GM23248 (cell line): ENCODE results near the gene POMGNT1. TPM values are rescaled to one million over a fixed set of nuclear protein-coding genes. Genes with fewer than 3 reads are reported as not detected.

Source experiments
- DNase-seq: peaks from one replicate; pipeline ENCODE4 v3.0.0-alpha.2; 2015
- H2AFZ ChIP-seq: fragments of 200-600 bp; sonication (generic); 2 replicates; pipeline ENCODE4 v1.6.1; 2016; ENCODE audit warnings: antibody characterized with exemption
- H3F3A ChIP-seq: fragments of 200-600 bp; sonication (generic); 2 replicates; pipeline ENCODE4 v1.6.1; 2016; ENCODE audit warnings: mild to moderate bottlenecking, antibody characterized with exemption, mixed run types; ENCODE audit not compliant: insufficient read depth
- H3K27ac ChIP-seq: fragments of 200-600 bp; sonication (generic); 2 replicates; pipeline ENCODE4 v1.5.1; 2016; ENCODE audit warnings: mild to moderate bottlenecking
- H3K27me3 ChIP-seq: fragments of 200-600 bp; sonication (generic); replicated peaks from 2 replicates; pipeline ENCODE4 v1.6.1; 2016; ENCODE audit warnings: mild to moderate bottlenecking; ENCODE audit not compliant: insufficient read depth
- H3K36me3 ChIP-seq: fragments of 200-600 bp; sonication (generic); 2 replicates; pipeline ENCODE4 v1.6.1; 2016; ENCODE audit warnings: low read depth, mild to moderate bottlenecking
- H3K4me1 ChIP-seq: fragments of 200-600 bp; sonication (generic); 2 replicates; pipeline ENCODE4 v1.6.1; 2016; ENCODE audit warnings: mild to moderate bottlenecking; ENCODE audit not compliant: insufficient read depth
- H3K4me2 ChIP-seq: fragments of 200-600 bp; sonication (generic); one replicate; pipeline ENCODE4 v1.6.1; 2016; ENCODE audit warnings: mild to moderate bottlenecking; ENCODE audit not compliant: unreplicated experiment
- H3K4me3 ChIP-seq: fragments of 200-600 bp; sonication (generic); 2 replicates; pipeline ENCODE4 v1.5.1; 2016; ENCODE audit warnings: mild to moderate bottlenecking
- H3K79me2 ChIP-seq: fragments of 200-600 bp; sonication (generic); 2 replicates; pipeline ENCODE4 v1.6.1; 2016; ENCODE audit warnings: mild to moderate bottlenecking; ENCODE audit not compliant: insufficient read depth
- H3K9ac ChIP-seq: fragments of 200-600 bp; sonication (generic); 2 replicates; pipeline ENCODE4 v1.6.1; 2016; ENCODE audit warnings: mild to moderate bottlenecking
- H3K9me2 ChIP-seq: fragments of 200-600 bp; sonication (generic); 2 replicates; pipeline ENCODE4 v1.6.1; 2016; ENCODE audit warnings: mixed run types, mild to moderate bottlenecking, moderate library complexity; ENCODE audit not compliant: insufficient read depth
- H3K9me3 ChIP-seq: fragments of 200-600 bp; sonication (generic); one replicate; pipeline ENCODE4 v1.6.1; 2017; ENCODE audit warnings: low read depth
- H4K20me1 ChIP-seq: fragments of 200-600 bp; sonication (generic); 2 replicates; pipeline ENCODE4 v1.6.0; 2016; ENCODE audit not compliant: insufficient read depth
- EZH2 ChIP-seq: fragments of 200-600 bp; sonication (generic); IDR thresholded peaks from 2 replicates; pipeline ENCODE4 v1.6.1; 2018; ENCODE audit warnings: antibody characterized with exemption, mild to moderate bottlenecking; ENCODE audit not compliant: insufficient read depth, poor library complexity, severe bottlenecking
- EZH2phosphoT487 ChIP-seq: fragments of 200-600 bp; sonication (generic); IDR thresholded peaks from 2 replicates; pipeline ENCODE4 v1.6.1; 2018; ENCODE audit warnings: antibody characterized with exemption, moderate library complexity, mild to moderate bottlenecking, low read depth; ENCODE audit not compliant: insufficient read depth
- WGBS, 2 experiments: methylation state at CpG; one replicate each; pipeline ENCODE4 v1.1.6; 2015 to 2017; ENCODE audit warnings: low lambda C conversion rate in 2 of 2, low coverage in 1 of 2; ENCODE audit errors: missing lambda C conversion rate in 2 of 2; 5-methylcytosine and 5-hydroxymethylcytosine counted together
- in situ Hi-C: fragments of 300-500 bp; cut with MboI; formaldehyde crosslinking; loops from 2 replicates; pipeline ENCODE4 v1.15.0; 2020
- polyA plus RNA-seq: library from polyadenylated mRNA; unstranded; fragments of >200 nt; fragmentation: Nextera tagmentation; extraction: Ambion mirVana; gene quantifications from 2 replicates; pipeline ENCODE4 v1.2.1, GENCODE V29; 2016
- total RNA-seq: library from RNA; depleted of rRNA; stranded (reverse); fragments of >200 nt; shearing (Covaris generic); gene quantifications from 2 replicates; pipeline ENCODE4 v1.2.3, GENCODE V29; 2014

The POMGNT1 gene
- total and polyA plus RNA-seq, 2 experiments from 2014 or later, result 57.6 to 79.1 TPM

DNA sequence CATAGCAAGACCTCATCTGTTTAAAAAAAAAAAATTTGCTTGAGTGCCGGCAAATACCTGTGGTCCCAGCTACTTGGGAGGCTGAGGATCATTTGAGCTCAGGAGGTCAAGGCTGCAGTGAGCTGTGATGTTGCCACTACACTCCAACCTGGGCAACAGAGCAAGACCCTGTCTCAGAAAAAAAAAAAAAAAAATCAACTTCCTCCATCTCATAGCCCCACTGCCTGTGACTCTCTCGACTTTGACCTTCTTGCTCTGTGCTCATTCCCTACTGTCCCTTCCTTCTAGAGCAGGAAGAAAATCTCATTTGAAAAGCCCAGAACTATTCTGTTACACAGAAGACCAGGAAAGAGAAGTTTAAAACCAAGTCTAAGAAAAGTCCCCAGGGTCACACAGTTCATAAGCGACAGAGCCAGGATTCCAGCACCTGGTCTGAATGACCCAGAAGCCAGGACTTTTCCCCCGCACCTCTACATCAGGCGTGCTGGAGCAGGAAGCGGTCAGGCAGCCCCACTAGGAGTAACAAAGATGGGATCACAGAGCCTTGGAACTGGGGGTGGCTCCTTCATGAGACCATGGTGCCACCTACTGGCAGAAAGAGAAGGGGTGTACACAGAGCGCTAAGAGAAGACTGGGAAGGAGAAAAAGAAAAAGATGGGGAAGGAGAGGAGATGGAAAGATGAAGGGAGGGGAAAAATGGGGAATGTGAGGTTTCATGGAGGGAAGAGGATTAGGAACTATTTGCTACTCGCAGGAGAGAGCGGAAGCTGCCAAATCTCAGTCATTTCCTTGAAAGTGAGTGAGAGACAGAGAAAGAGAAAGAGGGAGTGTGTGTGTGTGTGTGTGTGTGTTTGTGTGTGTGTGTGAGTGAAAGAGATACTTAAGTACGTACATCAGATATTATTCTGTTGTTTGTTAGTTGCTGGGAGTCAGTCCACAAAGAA is 18.8 kb downstream of the POMGNT1 start:
- Histone ChIP-seq H3K36me3 (no peaks in the 10 kb centered on the region), H3K9me3 (no peaks in the 10 kb centered on the region), H3K4me2 (peak overlapping the region; percentile 60), H4K20me1 (no peaks in the 10 kb centered on the region), H3K4me1 (peaks cover 39% of the 10 kb centered on the region), H3K4me3 (no peak overlapping the region), H3K27ac (no peak overlapping the region), H3K9me2 (no peaks in the 10 kb centered on the region), H3F3A (peaks cover 12% of the 10 kb centered on the region), H3K27me3 (no peaks in the 10 kb centered on the region), H3K9ac (peak overlapping the region; percentile 34; the same call in 1 of the 2 replicates), H2AFZ (peak overlapping the region; percentile 87), H3K79me2 (no peaks in the 10 kb centered on the region)
- peak; percentile 92 for DNase-seq
- TF ChIP-seq EZH2 (no peak), EZH2phosphoT487 (no peak)
- in situ Hi-C loops, result loop anchor here (5.0 kb wide), 1 partner anchor 142 kb away; no protein-coding TSS in a partner anchor
- WGBS, 2 experiments, result 15 to 16% methylated on average over 10 of the region's 10 CpGs

DNA sequence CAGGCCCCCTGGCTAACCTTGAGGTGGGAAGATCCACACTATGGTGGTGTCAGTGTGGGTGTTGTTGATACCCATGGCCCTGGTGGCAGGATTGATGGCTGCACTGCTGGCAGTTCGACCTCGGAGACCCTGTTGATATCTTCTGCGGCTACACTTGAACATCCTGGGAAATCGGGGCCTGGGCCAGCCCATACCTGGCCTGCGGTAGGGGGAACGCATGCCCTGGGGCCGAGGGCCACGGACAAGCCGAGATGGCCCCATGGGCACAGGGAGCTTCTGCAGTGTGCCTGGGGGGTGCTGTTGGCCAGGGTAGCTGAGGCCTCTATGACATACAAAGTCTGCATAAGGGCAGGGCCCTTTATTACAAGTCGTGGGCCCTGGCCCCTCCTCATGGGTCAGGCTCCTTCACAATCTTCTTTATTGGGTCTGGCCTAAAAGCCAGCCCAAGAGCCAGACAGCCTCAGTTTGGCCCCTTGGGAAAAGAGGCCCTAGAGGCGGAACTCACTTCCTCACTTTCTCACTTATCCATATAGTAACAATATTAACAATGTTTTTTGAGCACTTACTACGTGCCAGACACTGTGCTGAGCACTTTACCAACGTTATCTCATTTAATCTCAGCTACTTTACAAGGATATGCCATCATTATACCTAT is 21.9 kb downstream of the POMGNT1 start, which contains the start of gene P3R3URF:
Gene P3R3URF (minus strand): TSS at position 278 of the 655 bp plus-strand sequence. CDS start 17 bp downstream, at position 261.
- Histone ChIP-seq H3K4me1 (peaks cover 24% of the 10 kb centered on the region), H3K79me2 (no peaks in the 10 kb centered on the region), H3K9me2 (no peaks in the 10 kb centered on the region), H4K20me1 (no peaks in the 10 kb centered on the region), H3K36me3 (no peaks in the 10 kb centered on the region), H3K27me3 (no peaks in the 10 kb centered on the region), H2AFZ (peak within 1 kb of the TSS; percentile 71), H3K9ac (no peak within 1 kb of the TSS), H3K4me2 (no peak within 1 kb of the TSS), H3K9me3 (no peaks in the 10 kb centered on the region), H3F3A (no peaks in the 10 kb centered on the region), H3K27ac (no peak within 1 kb of the TSS), H3K4me3 (no peak within 1 kb of the TSS)
- in situ Hi-C loops, result loop anchor here (5.0 kb wide), 1 partner anchor 139 kb away; no protein-coding TSS in a partner anchor
- TF ChIP-seq EZH2phosphoT487 (no peak), EZH2 (no peak)
- DNase-seq, result no peak
- 91 to 92% methylated on average over 12 to 13 of the region's 13 CpGs for WGBS, 2 experiments

DNA sequence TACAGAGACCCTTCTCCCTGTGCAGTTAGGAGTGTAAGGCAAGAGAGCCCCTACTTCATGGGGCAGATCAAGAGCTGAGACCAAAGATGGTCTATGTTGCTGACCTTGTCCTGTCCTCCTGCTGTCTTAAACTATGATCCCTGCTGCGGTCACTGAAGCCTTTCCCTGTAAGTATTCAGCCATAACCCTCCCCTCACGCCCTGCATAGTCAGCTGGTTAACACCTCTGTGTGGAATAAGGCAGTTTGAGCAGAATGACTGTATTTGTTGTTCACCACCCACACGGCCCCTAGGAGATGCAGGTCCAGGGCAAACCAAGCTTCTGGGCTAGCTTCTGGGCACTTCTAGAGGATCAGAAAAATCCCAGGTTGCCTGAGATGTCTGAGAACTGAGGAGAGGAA is 23.0 kb downstream of the POMGNT1 start:
- Histone ChIP-seq H3K9me2 (no peaks in the 10 kb centered on the region), H3K79me2 (no peaks in the 10 kb centered on the region), H3K27ac (no peak overlapping the region), H3K4me3 (no peak overlapping the region), H3K4me2 (no peak overlapping the region), H3F3A (no peaks in the 10 kb centered on the region), H4K20me1 (no peaks in the 10 kb centered on the region), H2AFZ (peak overlapping the region; percentile 71), H3K9me3 (no peaks in the 10 kb centered on the region), H3K27me3 (peaks cover 4% of the 10 kb centered on the region; the same call in 1 of the 2 replicates), H3K9ac (0 out of 2 replicates have a peak overlapping the region, but pooled peaks have one; percentile 50), H3K36me3 (no peaks in the 10 kb centered on the region), H3K4me1 (peaks cover 23% of the 10 kb centered on the region)
- in situ Hi-C loops, result loop anchor here (5.0 kb wide), 1 partner anchor 138 kb away; no protein-coding TSS in a partner anchor
- TF ChIP-seq EZH2 (no peak), EZH2phosphoT487 (no peak)
- WGBS, 2 experiments, result 63 to 67% methylated on average over 3 of the region's 3 CpGs
- peak; percentile 49 for DNase-seq

DNA sequence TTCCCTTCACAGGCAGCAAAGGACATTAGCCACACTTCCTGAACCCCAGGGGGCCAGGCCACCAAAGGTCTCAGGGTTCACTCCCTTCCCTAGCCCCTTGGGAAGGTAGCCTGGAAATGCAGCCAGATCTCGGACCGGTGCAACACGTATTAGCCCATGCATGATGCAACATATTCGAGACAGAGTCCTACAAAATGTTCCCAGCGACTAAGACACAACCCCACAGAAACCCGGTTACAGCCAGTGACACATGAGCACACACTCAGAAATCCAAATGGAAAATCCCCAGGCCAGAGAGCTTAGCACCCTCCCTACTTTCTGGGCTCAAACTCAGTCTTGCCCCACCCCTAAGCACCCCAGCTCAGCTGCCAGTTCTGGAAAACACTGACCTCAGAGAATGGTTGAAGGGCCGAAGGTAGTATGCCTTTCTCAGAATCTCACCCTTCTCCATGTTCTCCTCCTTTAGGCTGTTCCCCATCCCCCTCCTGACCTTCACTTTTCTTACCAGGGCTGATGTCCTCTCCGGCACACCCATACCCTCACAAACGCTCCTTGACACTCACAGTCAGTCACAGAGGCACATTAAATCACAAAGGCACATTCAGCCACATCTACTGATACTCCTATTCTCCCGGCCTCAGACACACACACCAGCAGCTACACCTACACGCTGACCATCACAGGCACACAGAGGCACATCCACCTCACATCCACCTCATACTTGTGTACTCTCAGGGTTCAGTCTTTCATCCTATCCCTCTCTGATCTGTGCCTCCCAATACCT is 23.6 kb downstream of the POMGNT1 start, which contains the start of gene TSPAN1:
Gene TSPAN1 (plus strand): TSS at position 640 of the 784 bp plus-strand sequence. CDS start 6,021 bp downstream, outside the sequence.
- peaks cover 23% of the 10 kb centered on the region for H3K4me1 ChIP-seq
- H3K9ac ChIP-seq, result peak within 1 kb of the TSS; percentile 50
- peak within 1 kb of the TSS; percentile 32 for H3K4me2 ChIP-seq
- no peaks in the 10 kb centered on the region for H3K9me3 ChIP-seq
- no peak within 1 kb of the TSS for H3K4me3 ChIP-seq
- H3F3A ChIP-seq, result no peaks in the 10 kb centered on the region
- peaks cover 4% of the 10 kb centered on the region; the same call in 1 of the 2 replicates for H3K27me3 ChIP-seq
- H3K27ac ChIP-seq, result peak within 1 kb of the TSS; percentile 26; the same call in 1 of the 2 replicates
- no peaks in the 10 kb centered on the region for H3K79me2 ChIP-seq
- in situ Hi-C loops, result loop anchor here (5.0 kb wide), 1 partner anchor 137 kb away; no protein-coding TSS in a partner anchor
- WGBS, 2 experiments, result 28 to 29% methylated on average over 11 of the region's 11 CpGs
- H3K36me3 ChIP-seq, result no peaks in the 10 kb centered on the region
- peak within 1 kb of the TSS; percentile 71 for H2AFZ ChIP-seq
- DNase-seq, result peak; percentile 86
- H4K20me1 ChIP-seq, result no peaks in the 10 kb centered on the region
- TF ChIP-seq EZH2phosphoT487, result no peak
- TF ChIP-seq EZH2, result no peak
- no peaks in the 10 kb centered on the region for H3K9me2 ChIP-seq
